NT2/D1 (cell line): ENCODE measurements around the gene PLEKHG7.

Source experiments
- DNase-seq: peaks from one replicate; pipeline ENCODE4 v3.0.0-alpha.2; 2011; ENCODE audit warnings: low read depth, low spot score
- H3K27me3 ChIP-seq: 2 replicates; pipeline ENCODE4 v1.6.0; 2011; ENCODE audit warnings: mild to moderate bottlenecking; ENCODE audit not compliant: insufficient read length, insufficient read depth
- H3K36me3 ChIP-seq: 2 replicates; pipeline ENCODE4 v1.6.1; 2011; ENCODE audit warnings: mild to moderate bottlenecking, low read length, mixed read lengths; ENCODE audit not compliant: insufficient read depth, insufficient read length
- H3K4me1 ChIP-seq: 2 replicates; pipeline ENCODE4 v1.5.1; 2011; ENCODE audit not compliant: insufficient read depth, insufficient read length
- H3K4me3 ChIP-seq: 2 replicates; pipeline ENCODE4 v1.5.1; 2011; ENCODE audit warnings: low read depth; ENCODE audit not compliant: insufficient read length
- H3K9ac ChIP-seq: 2 replicates; pipeline ENCODE4 v1.6.0; 2011; ENCODE audit warnings: low read depth; ENCODE audit not compliant: insufficient read length
- H3K9me3 ChIP-seq: 2 replicates; pipeline ENCODE4 v1.5.1; 2011; ENCODE audit warnings: mild to moderate bottlenecking, low read length; ENCODE audit not compliant: insufficient read depth
- SUZ12 ChIP-seq: IDR thresholded peaks from 2 replicates; pipeline ENCODE4 v1.6.1; 2011; ENCODE audit not compliant: insufficient read length, insufficient read depth; ENCODE audit errors: extremely low read depth
- YY1 ChIP-seq: IDR thresholded peaks from 2 replicates; pipeline ENCODE4 v1.6.1; 2011; ENCODE audit not compliant: insufficient read length, insufficient read depth
- ZNF274 ChIP-seq: IDR thresholded peaks from 2 replicates; pipeline ENCODE4 v1.6.1; 2011; ENCODE audit warnings: mild to moderate bottlenecking, low read depth, low read length

Gene PLEKHG7

DNA sequence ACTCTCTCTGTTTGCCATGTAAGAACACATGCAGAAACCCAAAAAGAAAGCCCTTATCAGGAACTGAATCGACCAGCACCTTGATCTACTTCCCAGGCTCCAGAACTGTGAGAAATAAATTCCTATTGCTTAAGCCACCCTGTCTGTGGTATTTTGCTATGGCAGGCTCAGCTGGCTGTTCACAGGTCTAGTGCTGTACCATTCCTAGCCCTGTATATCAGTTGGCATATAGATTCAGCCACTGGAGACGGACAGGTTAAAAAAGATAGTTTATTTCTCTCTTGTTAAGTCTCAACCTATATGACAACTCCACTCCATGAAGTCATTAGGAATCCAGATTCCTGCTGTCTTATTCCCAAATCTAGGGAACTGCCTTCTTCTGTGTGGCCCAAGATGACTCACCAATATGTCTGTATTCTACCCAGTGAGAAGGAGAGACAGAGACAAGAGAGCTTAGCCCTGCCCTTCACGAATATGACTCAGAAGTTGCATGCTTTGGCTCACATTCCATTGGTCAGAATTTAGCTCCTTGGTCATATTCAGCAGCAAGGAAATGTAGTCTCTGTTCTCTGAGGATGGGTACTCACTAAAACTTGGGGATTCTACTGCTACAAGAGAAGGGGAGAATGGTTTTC lies 57.0 kb downstream of the PLEKHG7 start:
- Histone ChIP-seq H3K36me3 (no peaks in the 10 kb centered on the region), H3K4me3 (no peak overlapping the region), H3K27me3 (no peaks in the 10 kb centered on the region), H3K9ac (no peak overlapping the region), H3K9me3 (no peaks in the 10 kb centered on the region), H3K4me1 (no peaks in the 10 kb centered on the region)
- TF ChIP-seq SUZ12 (no peak), YY1 (no peak), ZNF274 (no peak)
- no peak for DNase-seq

DNA sequence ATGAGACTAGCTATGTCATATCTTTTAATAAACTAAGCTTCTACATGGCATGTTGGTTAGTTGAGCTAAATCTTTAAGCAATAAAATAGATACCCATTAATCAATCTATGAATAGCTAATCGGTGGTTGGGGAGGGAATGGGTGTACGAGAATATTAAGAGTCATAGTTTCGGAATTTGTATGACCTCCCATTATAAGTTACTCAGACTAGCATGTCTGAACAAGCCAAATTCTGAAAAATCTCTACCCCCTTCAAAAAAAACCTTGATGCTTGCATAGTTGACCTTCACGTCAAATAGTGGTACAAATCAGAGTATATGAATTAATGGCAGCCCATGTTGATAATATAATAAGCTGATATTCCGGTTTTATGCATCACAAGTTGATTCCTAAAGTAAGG lies 60.0 kb downstream of the PLEKHG7 start:
- Histone ChIP-seq H3K4me3 (no peak overlapping the region), H3K9me3 (no peaks in the 10 kb centered on the region), H3K4me1 (no peaks in the 10 kb centered on the region), H3K27me3 (no peaks in the 10 kb centered on the region), H3K9ac (no peak overlapping the region), H3K36me3 (no peaks in the 10 kb centered on the region)
- no peak for TF ChIP-seq ZNF274
- no peak for TF ChIP-seq YY1
- no peak for TF ChIP-seq SUZ12
- DNase-seq = no peak

DNA sequence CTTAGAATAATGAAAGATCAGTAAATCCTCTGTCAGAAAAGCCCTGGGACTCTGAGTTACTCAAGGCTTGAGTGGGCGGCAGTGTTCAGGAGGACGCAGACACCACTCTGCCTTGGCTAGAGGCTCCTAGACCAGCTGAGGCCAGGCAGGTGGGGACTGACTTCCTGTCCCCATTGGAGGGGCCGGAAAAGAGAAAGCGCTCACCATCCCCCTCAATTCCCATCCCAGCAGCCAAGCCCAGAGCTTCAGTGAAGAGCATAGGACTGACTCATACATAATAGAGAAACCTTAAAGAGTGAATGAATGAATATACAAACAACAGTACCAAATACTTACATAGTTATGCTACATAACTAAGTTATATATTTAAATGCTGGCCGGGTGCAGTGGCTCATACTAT lies 62.0 kb downstream of the PLEKHG7 start:
- no peak for DNase-seq
- TF ChIP-seq SUZ12 (no peak), ZNF274 (no peak), YY1 (no peak)
- no peak overlapping the region for H3K9ac ChIP-seq
- H3K27me3 ChIP-seq = no peaks in the 10 kb centered on the region
- H3K4me1 ChIP-seq = no peaks in the 10 kb centered on the region
- no peak overlapping the region for H3K4me3 ChIP-seq
- no peaks in the 10 kb centered on the region for H3K9me3 ChIP-seq
- no peaks in the 10 kb centered on the region for H3K36me3 ChIP-seq

DNA sequence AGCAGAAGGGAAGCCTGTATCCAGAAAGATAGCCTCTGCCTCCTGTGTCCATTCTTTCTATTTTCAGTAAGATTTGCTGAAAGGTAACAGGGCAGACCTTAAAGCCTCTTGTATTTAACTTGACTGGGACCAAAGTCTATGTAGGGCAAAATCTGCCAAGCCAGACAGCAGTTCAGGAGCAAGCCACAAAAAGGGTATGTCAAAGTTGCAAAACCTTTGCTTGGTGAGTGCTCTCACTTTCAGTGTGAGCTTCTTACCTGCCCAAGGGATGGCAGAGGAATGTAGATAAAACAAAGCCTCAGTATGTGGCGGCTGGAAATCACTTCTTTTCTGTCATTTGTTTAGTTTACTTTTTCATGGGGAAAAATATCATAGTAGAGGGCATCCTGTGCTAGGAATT lies 63.1 kb downstream of the PLEKHG7 start:
- TF ChIP-seq ZNF274 (no peak), YY1 (no peak), SUZ12 (no peak)
- Histone ChIP-seq H3K36me3 (no peaks in the 10 kb centered on the region), H3K9me3 (no peaks in the 10 kb centered on the region), H3K4me3 (no peak overlapping the region), H3K27me3 (no peaks in the 10 kb centered on the region), H3K4me1 (no peaks in the 10 kb centered on the region), H3K9ac (no peak overlapping the region)
- DNase-seq = no peak

DNA sequence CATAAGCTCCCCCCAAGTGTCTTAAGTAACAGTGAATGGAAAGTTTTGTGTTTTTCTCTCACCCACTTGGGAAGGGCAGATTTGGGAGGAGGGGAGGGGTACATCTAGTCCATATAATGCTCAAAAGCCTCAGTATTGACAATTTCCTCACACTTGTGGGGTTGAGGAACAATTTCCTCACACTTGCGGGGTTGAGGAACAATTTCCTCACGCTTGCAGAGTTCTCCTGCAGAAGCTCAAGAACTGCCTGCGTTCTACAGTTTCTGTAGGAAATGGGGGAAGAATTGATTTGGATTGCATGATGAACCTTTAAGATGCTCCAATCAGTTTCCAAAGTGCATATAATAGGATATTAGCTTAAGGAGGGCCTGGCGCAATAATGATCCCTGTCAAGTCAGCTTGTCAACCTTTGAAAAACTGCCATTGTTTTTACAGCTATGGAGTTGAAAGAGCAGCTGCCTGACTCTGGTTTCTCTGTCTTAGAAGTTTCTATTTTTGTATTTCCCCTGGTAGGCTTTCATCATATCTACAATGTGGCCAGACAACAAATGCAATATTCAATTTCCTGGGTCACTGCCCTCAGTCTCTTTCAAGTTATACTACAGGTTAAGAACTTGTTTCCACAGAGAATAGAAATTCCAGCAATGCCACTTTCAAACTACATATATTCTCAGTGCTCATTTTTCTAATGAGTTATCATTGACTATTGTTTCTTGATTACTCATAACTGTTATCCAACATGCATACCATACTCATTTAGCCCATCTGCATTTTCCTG lies 66.5 kb downstream of the PLEKHG7 start:
- Histone ChIP-seq H3K27me3 (no peaks in the 10 kb centered on the region), H3K36me3 (no peaks in the 10 kb centered on the region), H3K4me1 (no peaks in the 10 kb centered on the region), H3K4me3 (no peak overlapping the region), H3K9ac (no peak overlapping the region), H3K9me3 (no peaks in the 10 kb centered on the region)
- DNase-seq = no peak
- no peak for TF ChIP-seq ZNF274
- TF ChIP-seq YY1 = no peak
- TF ChIP-seq SUZ12 = no peak

DNA sequence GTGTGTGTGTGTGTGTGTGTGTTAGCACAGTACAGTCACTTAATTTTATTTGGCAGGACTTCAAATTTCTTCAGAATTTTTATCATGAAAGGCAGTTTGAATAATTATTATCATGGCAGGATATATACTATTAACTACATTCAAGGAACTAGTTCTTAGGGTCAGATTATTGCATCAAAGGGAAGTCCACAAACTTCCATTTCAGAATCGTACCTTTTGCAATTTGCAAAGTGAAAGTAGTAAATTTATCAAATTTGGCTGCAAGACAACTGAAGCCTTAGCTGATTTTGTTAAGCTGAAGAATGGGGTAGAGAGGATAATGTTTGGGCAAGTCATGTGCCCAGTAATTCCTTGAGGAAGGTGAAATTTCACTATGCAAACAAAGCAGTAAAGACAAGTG lies 68.2 kb downstream of the PLEKHG7 start:
- DNase-seq = no peak
- Histone ChIP-seq H3K27me3 (no peaks in the 10 kb centered on the region), H3K9me3 (no peaks in the 10 kb centered on the region), H3K4me3 (no peak overlapping the region), H3K36me3 (peaks cover 6% of the 10 kb centered on the region), H3K4me1 (no peaks in the 10 kb centered on the region), H3K9ac (no peak overlapping the region)
- no peak for TF ChIP-seq SUZ12
- TF ChIP-seq ZNF274 = no peak
- no peak for TF ChIP-seq YY1

DNA sequence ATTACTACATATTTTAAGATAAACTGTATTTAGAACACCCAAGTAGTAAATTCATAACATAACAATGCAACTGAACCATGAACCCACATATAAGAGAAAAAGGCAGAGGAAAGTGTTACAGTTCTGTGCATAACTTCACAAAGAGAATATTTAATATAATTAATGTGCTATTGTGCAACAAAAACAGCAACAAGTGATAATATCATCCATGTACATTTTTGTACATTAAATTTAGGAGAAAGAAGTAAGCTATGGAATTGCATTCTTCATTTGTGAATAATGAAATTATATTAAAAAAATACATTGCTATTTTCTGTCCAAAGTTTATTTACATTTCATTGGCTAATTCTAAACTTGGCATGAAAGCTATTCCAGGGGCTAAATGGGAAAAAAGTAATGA lies 72.6 kb downstream of the PLEKHG7 start:
- no peak for DNase-seq
- no peak overlapping the region for H3K4me3 ChIP-seq
- no peak for TF ChIP-seq YY1
- no peak for TF ChIP-seq SUZ12
- TF ChIP-seq ZNF274 = no peak
- H3K4me1 ChIP-seq = no peaks in the 10 kb centered on the region
- H3K9me3 ChIP-seq = no peaks in the 10 kb centered on the region
- no peak overlapping the region for H3K9ac ChIP-seq
- peaks cover 31% of the 10 kb centered on the region for H3K36me3 ChIP-seq
- H3K27me3 ChIP-seq = no peaks in the 10 kb centered on the region
